GM23248 (cell line): ENCODE data around the gene ZSCAN25.

Experiments
- EZH2 ChIP-seq: fragments of 200-600 bp; sonication (generic); IDR thresholded peaks from 2 replicates; pipeline ENCODE4 v1.6.1; 2018; ENCODE audit warnings: antibody characterized with exemption, mild to moderate bottlenecking; ENCODE audit not compliant: insufficient read depth, poor library complexity, severe bottlenecking
- EZH2phosphoT487 ChIP-seq: fragments of 200-600 bp; sonication (generic); IDR thresholded peaks from 2 replicates; pipeline ENCODE4 v1.6.1; 2018; ENCODE audit warnings: antibody characterized with exemption, moderate library complexity, mild to moderate bottlenecking, low read depth; ENCODE audit not compliant: insufficient read depth

DNA sequence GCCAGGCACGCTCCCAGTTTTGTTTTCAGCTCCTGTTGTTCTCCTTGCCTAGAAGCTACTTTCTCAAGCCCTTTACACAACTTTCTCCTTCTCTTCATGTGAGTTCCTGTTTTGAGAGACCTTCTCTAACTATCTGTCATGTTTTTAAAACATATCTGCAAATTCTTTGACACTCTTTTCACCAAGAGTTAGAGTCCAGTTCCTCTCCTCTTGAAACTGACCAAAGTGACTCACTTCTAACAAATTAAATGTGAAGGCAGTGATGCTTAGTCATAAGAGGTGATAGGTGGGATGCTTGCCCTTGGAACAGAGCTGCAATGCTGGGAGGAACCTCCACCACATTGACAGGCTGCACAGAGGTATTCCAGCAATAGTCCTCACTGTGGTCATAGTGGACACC is 25.3 kb downstream of the ZSCAN25 start:
- TF ChIP-seq EZH2 (no peak), EZH2phosphoT487 (no peak)
